GM12878 (cell line): ENCODE measurements around the gene PRX.

Experiments
- CTCF ChIP-seq, 3 experiments: IDR thresholded peaks in 2 of 3; conservative IDR thresholded peaks in 1 of 3; 2 replicates each; pipeline ENCODE4 v1.5.1; 2011; ENCODE audit warnings: low read depth in 3 of 3, low read length in 3 of 3, mild to moderate bottlenecking in 3 of 3, control low read depth in 2 of 3, moderate library complexity in 2 of 3, inconsistent platforms in 1 of 3, mixed read lengths in 1 of 3; ENCODE audit not compliant: control insufficient read depth in 2 of 3, insufficient read depth in 1 of 3; ENCODE audit errors: extremely low read depth in 1 of 3
- EP300 ChIP-seq, 2 experiments: fragments of 150-350 bp in 1 of 2; IDR thresholded peaks; 2 replicates each; pipeline ENCODE4 v1.6.1; 2011 to 2012; ENCODE audit warnings: low read depth in 2 of 2, low read length in 2 of 2, borderline replicate concordance in 1 of 2, improper control_type of control experiment in 1 of 2, inconsistent platforms in 1 of 2; ENCODE audit not compliant: control insufficient read depth in 1 of 2
- EZH2 ChIP-seq: IDR thresholded peaks from 2 replicates; pipeline ENCODE4 v1.6.1; 2012; ENCODE audit warnings: low read depth, mild to moderate bottlenecking, control low read depth, inconsistent platforms, low read length, borderline replicate concordance; ENCODE audit not compliant: control insufficient read depth
- HCFC1 ChIP-seq: fragments of 150-350 bp; IDR thresholded peaks from 2 replicates; pipeline ENCODE4 v1.6.1; 2014; ENCODE audit warnings: low read length
- POLR2A ChIP-seq: IDR thresholded peaks from 2 replicates; pipeline ENCODE4 v1.6.1; 2011; ENCODE audit warnings: low read depth, mild to moderate bottlenecking, low read length
- RELB ChIP-seq: fragments of 450-650 bp; IDR thresholded peaks from 2 replicates; pipeline ENCODE4 v1.6.1; 2017; ENCODE audit warnings: low read depth, mild to moderate bottlenecking, moderate library complexity
- SRF ChIP-seq, 2 experiments: IDR thresholded peaks; 2 replicates each; pipeline ENCODE4 v1.6.1; 2011; ENCODE audit warnings: low read depth in 2 of 2, low read length in 2 of 2, mild to moderate bottlenecking in 1 of 2, moderate library complexity in 1 of 2
- USF2 ChIP-seq: IDR thresholded peaks from 2 replicates; pipeline ENCODE4 v1.6.1; 2011; ENCODE audit warnings: low read depth, low read length, improper control_type of control experiment, borderline replicate concordance
- ZBTB4 ChIP-seq: fragments of 450-650 bp; formaldehyde crosslinking; IDR thresholded peaks from 2 replicates; pipeline ENCODE4 v1.4.0; 2022; ENCODE audit warnings: mild to moderate bottlenecking, moderate library complexity

- TF ChIP-seq CTCF (IDR thresholded peaks at IDR 0.05 in 2 of 3, conservative IDR thresholded peaks at IDR 0.05 in 1 of 3; ENCODE audit: control insufficient read depth in 2 of 3, extremely low read depth in 1 of 3, insufficient read depth in 1 of 3, low read depth in 3 of 3, low read length in 3 of 3) (peak; percentile 25 to 60 (median 52); a peak in 4 of 6 replicates), ZBTB4 (CRISPR knock-in tag) (no peak), POLR2A (no peak), HCFC1 (no peak), EZH2 (no peak), USF2 (no peak), RELB (peak; percentile 7; the same call in 1 of the 2 replicates), SRF (IDR thresholded peaks at IDR 0.05; ENCODE audit: low read depth in 2 of 2, low read length in 2 of 2) (no peak), EP300 (IDR thresholded peaks at IDR 0.05; ENCODE audit: borderline replicate concordance in 1 of 2, control insufficient read depth in 1 of 2, low read depth in 2 of 2, low read length in 2 of 2) (no peak)
Observed at GRCh38 chr19:40444825-40445312, 31.7 kb upstream of the PRX start.
